GM21529 (cell line): Measurements from ENCODE around the gene TMEM141.

Experiments
- ATAC-seq: cut with Tn5 transposase; IDR thresholded peaks from one replicate; pipeline ENCODE4 v1.9.1; 2021; ENCODE audit not compliant: unreplicated experiment

TMEM141 gene

DNA sequence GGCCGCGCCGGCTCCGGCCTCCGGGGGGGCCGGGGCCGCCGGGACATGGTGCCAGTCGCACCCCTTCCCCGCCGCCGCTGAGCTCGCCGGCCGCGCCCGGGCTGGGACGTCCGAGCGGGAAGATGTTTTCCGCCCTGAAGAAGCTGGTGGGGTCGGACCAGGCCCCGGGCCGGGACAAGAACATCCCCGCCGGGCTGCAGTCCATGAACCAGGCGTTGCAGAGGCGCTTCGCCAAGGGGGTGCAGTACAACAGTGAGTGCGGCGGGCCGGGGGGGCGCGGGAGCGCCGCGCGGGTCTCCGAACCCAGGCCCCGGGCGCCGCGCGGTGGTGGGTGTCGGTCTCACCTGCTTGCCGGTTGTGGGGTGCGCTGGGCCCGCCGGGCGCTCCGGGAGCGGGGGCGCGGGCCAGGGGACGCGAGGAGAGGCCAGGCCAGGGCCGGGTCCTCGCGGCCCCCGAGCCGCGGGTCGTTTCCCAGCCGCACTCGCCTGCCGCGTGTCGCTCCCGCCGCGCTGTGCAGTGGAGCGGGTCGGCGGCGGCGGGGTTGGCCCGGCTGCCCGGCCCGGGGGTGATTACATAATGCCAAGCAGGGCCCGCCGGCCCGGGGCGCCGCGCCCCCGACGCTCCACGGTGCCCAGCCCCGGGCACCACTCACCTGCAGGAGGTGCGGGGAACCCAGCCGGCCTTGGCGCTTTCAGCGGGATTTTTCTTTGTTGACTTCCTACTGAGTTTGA lies 17.1 kb downstream of the TMEM141 start:
- ATAC-seq, result peak; percentile 36

DNA sequence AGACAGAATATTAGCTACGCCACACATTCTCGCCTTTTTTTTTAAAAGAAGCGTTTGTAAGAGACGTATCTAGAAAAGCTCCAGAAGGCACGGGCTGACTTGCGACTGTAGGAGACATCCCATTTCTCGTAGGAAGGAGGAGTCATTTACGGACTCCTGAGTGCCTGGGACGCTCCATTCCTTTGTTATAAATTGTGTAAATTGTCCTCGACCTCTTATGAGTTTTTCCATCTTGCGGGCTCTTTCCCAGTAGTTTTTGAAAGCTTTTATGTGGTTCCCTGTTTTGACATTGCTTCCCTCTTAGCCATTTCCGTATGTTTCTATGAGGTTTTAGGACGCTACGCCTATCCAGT lies 17.6 kb downstream of the TMEM141 start:
- no peak for ATAC-seq

DNA sequence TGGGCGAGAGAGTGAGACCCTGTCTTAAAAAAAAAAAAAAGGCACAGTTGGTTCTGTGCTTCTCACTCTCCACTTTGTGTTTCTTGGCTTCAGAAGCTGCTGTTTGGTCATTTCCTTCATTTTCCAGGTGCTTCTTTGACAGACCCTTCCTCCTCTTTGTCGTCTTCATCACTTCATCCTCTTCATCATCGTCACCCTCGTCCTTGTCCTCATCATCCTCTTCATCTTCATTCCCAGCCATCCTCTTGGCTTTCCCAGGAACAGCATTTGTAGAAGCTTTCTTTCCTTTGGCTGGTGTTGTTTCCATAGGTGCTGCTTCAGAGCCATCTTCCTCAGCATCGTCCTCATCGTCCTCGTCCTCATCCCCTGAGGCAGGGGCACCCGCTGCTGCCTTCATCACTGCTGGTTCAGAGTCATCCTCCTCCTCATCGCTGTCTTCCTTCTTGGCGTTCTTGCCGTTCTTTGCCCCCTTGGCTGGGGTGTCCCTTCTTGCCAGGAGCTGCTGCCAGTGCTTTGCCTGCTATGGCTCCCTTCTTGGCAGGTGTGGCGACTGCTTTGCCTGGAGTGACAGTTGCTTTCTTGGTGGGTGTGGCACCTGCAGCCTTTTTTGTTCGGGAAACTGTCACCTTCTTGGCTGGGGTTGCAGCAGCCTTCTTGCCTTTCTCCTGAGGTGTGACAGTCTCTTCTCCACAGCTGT lies 23.7 kb downstream of the TMEM141 start:
- no peak for ATAC-seq

DNA sequence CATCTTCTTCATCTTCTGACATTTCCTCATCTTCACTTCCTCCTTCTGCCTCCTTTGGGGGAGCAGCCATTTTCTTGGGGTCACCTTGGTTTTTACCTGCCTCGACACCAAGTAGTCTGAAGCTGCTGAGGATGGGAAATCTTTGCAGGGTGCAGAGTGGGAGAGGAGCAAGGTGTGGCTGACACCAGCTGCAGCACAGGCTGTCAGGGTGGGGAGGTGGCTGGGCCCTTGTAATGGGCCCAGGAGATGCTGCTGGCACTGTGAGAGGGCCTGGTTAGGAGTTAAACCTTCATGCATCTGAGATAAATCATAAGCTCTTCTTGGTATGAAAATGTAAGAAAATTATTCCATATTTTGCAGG lies 24.3 kb downstream of the TMEM141 start:
- no peak for ATAC-seq

DNA sequence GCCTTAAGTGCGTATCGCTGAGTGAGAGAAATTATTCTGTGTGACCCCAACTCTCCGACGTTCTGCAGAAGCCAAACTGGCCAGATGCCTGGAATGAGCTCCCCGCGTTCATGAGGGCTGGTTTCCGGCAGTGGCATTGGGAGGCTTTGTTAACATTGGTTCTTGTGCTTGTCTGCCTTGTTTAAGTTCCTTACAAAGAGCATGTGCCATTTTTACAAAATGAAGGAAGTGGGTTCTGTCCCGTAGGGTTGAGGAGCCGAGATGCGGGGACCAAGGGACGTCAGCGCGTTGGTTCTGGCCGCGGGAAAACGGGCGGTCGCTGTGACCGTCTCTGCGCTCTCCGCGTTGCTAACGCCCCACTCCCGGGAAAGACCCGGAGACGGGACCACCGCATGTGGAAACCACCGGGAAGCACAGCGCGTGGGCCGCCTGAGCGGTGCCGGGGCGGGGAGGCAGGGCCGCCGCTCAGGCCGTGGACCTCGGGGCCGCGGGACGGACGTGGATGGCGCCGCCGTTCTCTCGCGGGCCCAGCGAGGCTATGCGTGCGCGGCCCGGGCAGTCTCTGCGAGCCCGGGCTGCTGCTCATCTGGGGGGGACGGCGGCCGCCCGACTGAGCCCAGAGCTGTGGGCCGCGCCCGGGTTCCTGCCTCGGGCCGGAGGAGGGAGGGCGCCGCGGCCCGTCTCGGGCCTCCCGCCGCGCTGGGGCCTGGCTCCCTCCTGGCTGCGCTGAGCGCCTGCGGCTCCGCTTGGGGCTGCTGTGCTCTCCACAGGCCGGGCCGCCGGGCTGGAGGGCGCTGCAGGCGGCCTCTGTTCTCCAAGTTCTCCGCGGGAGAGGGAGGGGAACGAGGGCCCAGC lies 30.1 kb downstream of the TMEM141 start:
- no peak for ATAC-seq

DNA sequence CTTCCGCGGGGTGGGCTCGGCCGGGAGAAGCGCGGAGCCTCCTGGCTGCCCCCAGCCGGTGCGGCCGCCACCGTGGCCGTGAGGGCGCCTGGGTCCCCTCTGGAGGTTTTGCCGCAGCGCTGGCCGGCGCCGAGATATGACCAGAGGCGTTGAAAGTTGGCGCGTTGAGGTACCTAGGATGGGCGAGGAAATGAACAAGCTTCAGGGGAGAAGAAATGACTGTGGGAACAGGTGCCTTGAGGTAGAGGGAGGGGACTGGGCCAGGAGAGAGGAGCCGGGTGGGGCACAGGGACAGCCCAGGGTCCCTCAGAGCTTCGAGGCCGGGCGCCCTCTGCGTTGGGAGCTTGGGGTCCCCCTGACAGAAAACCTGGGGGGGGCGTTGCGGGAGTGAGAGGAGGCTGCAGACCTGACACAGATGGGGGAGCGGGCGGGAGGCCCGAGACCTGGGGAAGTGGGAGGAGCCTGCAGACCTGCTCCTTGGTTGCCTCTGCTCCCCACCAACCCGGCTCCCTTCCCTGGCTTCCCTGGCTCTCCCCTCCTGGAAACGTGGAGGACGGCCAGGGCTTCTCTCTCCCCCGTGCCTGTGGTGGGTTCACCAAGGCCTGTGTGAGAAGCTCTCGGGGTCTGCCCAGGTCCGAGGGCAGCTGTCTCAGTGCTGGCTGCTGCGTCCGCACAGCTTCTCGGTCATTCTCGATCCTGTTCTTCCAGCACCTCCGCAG lies 30.8 kb downstream of the TMEM141 start:
- ATAC-seq, result no peak

DNA sequence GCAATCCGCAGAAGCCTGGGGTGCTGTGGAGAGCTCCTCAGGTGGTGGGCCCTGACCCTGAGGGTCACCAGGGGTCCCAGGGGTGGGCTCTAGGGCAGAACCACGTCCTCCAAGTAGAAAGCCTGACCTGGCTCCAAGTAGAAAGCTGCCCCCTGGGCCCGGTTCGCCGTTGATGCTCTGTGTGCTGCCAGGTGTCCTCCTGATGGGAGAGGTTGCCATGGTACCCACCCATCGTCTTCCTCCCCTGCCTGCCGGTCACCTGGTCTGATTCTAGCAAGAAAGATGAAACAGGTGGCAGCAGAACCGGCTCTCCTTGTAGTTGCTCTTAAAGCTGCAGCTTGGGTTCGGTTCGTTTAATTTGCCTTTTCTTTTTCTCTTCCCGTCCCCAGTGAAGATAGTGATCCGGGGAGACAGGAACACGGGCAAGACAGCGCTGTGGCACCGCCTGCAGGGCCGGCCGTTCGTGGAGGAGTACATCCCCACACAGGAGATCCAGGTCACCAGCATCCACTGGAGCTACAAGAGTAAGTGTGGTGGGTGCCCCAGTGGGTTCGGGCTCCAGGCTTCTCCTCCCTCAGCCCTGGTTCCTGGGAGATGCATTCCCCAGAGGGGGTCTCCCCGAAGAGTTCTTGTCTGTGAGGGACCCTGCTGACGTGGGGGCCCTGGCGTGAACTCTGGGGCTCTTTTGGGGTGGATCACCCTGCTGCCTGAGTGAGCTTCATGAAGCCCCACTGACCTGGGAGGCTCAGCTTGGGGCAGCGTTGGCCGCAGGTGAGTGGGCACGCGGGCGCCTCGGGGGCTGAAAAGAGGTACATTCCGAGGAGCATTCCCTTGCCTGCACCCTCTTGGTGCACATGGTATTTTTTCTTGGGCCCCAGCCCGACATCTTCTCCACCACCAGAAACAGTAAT lies 32.2 kb downstream of the TMEM141 start:
- ATAC-seq, result no peak

DNA sequence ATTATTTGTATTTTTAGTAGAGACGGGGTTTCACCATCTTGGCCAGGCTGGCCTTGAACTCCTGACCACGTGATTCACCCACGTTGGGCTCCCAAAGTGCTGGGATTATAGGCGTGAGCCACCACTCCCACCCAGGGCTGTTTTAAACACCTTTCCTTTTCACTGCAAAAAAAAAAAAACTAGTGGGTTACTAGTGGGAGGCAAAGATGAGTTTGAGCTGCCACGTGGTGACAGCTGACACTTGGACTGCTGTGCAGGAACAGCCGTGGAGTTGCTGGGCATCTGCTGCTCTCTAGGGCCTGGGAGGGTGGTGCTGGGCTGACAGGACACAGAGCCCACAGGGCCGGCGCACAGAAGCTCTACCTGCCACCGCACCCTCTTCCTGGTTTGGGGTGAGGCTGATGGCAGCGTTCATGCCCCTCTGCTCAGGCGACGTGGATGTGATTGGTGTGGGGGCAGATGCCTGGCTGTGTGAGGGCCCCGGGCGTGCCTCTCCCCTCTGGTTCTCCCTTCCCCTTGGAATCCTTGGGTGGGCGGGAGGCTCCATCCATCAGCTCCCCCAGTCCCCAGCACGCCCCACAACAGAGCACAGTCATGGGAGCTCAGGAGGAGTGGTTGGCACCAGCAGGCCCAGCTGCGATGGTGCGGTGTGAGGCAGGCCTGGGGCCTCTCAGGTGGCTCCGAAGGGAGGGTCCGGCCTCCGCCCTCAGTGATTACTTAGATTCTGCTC lies 33.5 kb downstream of the TMEM141 start:
- no peak for ATAC-seq

DNA sequence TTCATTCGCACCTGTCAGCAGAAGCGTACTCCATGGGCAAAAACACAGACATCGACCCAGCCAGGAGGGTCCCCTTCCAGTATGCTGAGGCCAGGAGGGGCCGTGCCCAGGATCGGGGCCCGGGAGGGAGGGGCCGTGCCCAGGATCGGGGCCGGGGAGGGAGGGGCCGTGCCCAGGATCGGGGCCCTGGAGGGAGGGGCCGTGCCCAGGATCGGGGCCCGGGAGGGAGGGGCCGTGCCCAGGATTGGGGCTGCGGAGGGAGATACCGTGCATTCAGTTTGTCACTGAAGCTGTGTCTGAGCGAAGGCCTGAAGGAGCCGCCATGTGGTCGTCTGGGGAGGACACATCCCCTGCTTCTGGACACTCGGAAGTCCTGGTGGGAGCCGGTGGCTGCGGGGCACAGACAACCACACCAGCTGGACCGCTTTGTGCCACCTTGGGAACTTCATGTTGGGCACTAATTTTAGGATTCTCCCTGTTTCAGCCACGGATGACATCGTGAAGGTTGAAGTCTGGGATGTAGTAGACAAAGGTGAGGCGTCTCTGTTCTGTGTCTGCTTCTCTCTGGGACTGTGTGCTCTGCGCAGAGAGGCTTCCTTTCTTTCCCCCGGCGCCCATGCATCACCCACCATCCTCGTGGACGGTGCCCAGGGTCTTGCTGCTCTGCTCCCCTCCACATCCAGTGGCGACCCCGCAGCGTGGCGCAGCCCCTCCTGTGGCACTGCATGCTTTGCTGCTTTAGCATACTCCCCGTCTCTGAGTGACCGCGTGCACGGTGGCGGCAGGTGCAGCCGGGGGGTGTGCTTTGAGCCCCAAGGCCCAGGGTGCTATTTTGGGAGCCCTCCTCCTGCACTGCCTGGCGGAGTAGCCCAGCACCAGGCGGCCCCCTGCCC lies 34.4 kb downstream of the TMEM141 start:
- no peak for ATAC-seq

DNA sequence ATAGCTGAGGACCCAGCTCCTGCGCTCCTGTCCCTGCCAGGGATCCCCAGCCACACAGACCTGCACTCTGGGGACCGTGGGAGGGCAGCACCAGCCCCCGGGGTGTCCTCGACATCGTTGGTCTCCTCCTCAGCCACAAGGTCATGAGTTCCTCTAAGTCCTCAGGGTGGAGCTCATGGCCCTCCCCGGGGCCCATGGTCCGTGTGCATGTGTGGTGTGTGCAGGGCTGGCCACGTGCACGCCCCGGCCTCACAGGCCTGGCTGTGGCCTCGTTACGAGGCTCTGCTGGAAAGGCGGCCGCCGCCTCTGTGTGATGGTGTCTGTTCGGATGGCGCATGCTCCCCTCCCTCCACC lies 35.0 kb downstream of the TMEM141 start:
- ATAC-seq, result no peak

DNA sequence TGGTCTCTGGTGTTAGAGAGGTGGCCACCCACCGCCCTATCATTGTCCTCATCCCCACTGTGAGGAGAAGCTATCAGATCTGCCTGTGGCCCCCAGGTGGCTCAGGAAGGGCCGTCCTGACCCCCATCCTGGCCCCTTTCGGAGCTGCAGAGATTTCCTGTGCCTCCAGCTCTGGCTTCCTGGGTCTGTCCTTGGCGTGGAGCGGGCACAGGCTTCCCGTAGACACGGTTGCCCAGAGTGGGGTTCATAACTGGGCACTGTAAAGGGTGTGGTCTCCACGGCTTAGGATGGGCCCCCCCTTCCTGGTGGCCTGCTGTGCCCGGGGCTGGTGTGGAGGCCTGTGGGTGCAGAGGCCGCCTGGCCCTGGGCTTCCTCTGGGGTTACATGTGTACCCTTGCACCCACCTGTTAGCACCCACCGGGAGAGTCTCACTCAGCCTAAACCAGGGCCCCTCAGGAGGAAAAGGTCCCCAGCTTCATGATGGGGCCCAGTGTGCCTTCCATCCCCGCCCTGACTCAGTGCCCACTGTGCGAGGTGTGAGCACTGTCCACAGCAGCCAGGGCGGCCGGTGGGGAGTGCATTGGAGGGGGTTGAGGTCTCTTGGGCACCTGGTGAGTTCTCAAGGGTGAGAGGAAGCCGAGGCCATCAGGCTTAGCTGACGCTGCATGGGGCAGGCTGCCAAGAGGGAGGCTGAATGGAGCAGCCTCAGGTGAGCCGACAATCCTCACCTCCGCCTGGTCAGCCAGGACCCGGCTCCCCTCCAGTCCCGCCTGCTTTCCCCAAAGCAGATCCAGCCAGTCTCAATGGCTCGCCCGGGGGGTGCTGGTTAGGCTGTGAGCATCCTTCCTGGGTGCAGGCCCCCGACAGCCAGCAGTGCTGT lies 35.8 kb downstream of the TMEM141 start:
- ATAC-seq, result no peak

DNA sequence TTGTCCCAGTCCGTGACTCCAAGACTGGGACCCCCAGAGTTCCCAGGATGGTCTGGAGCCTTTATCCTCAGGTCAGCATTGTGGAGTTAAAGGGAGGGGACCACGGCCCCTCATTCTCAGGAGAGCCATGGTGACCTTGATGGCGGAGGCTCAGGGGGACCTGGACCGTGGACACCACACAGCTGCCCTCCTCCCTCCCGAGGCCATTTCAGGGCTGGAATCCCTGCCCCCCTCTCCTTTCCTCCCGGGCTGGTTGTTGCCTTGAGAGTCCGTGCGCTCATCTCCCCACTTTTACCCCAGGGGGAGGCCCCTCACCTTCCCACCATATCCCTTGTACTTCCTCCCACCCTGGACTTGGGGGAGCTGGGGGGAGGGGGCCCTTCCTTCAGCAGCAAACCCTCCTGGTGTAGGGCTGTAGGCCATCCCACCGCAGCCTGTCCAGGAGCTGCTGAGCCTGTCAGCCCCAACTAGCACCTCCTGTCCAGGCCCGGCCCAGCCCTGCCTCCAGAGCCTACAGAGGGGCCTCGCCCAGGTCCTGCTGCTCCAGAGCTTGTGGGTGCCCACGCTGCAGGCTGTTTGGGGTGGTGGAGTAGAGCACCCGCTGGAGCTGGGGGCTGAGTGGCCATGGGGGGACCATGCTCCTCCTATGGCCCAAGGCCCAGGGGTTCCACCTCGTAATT lies 36.8 kb downstream of the TMEM141 start:
- no peak for ATAC-seq

DNA sequence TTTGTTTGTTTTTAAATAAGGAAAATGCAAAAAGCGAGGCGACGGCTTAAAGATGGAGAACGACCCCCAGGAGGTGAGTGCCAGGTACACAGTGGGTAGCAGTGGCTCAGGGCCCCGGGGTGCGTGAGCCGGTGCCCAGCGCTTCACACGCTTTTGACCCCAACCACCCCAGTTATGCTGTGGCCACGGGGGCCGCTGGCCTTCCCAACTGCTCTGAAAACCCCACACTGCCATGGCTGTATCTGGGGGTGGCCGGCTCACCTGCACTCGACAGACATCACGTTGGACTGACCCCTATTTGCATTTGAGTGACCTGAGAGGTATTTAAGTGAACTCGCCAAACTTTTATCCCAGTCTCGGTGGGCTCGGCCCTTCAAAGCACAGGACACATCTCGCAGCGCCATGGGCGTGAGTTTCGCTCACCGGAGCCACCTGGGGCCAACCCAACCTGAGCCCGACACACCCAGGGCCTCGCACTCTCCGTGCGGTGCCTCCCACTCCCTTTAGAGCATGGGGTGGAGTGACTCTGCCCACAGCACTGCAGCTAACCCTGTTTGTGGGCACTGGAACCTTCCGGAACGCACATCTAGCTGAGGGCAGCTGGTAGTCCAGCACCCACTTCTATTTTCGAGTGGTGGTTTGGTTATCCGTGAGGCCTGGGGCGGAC lies 37.5 kb downstream of the TMEM141 start:
- ATAC-seq, result no peak

DNA sequence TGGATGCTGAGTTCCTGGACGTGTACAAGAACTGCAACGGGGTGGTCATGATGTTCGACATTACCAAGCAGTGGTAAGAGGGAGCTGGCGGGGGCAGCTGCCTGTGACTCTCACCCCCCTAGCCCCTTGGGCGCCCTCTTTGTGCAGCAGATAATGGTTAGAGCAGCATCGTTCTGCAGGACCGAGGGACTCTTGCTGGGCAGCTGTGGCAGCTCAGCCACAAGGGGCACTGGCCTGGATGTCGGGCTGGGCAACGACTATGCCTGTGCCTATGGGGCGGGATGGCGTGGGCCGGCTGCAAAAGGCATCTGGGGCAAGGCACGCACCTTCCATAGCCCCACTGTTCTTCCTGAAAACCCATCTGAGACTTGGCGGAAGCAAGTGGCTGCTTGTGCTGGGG lies 38.3 kb downstream of the TMEM141 start:
- no peak for ATAC-seq

DNA sequence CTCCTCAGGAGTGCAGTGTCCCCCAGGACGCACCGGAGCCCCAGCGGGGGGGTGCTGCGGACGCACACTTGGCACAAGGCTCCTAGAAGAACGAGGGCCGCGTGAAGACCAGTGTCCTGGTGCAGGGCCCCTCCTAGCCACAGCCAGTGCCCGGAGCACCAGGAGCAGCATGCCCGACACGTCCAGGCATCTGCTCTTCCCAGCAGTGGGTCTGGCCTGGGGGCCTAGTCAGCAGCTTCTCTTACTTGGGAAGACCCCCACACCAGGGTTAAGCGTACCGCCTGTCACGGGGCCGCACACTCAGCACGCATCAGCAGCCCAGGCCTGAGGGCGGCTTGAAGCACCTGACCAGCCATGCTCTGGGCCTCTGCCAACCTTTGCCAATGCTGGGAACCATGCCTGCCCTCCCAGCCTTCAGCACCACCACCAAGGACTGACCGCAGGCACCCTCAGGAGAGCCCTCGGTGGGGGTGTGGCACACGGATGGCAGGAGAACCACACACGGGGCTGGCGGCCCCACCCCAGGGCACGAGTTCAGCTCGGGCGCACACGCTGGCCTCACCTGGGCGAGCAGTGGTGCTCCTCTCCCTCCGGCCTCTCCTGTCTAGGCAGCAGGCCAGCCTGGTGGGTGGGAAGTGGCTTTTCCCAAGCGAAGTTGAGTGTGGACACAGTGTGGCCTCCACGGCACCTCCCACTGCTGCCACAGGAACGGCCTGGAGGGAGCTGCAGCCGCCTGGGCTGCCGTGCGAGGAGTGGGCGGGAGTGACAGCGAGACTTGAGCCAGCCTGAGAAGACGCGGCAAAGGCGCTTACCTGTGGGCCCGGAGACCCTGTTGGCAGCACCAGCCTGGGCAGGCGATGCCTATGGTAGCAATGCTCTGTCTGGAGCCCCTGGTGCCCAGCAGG lies 39.1 kb downstream of the TMEM141 start:
- ATAC-seq, result no peak
